ENCODE measurements around the gene ENGASE. TPM values are rescaled to one million over a fixed set of nuclear protein-coding genes. Genes with fewer than 3 reads are reported as not detected.

ENGASE gene
- total and polyA plus RNA-seq, 2 of the 8 experiments (the other 6 are each of a cell fraction or from before 2014, with no cell fraction given) = 9.3 to 36.1 TPM

DNA sequence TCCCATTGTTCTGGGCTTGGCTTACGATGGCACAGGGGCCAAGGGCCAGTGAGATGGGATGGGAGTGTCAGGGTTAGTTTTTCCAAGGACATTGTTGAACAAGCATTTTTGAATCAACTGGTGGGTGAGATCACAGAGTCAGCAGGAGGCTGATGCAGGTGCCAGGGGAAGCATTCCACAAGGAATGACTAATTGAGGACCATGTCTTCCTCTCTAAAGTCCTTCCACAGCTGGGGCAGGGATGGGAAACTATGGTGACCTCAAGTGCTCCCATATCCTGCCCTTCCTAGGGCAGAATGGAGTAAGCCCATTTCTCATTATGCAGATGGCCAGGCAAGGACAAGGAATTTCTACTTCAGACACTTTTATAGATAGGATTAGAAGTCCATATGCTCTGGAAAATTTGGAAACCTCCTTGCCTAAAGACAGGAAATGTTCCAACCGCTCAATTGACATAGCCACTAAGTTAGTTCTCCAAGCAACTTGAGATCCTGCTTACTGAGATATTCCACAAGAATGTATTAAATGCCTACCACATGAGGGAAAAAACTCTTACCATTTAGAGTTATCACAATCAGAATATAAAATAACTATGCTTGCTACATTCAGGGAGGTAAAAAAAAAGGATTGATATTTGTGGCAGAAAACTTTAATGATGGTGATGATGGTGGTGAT lies 21.2 kb upstream of the ENGASE start:
- H3K23ac ChIP-seq (ENCODE audit: insufficient read length) = no peak overlapping the region
- no peak overlapping the region for H3K18ac ChIP-seq (ENCODE audit: extremely low read depth, low read length)
- no peak overlapping the region for H2AFZ ChIP-seq (ENCODE audit: low read length)
- H3K4me2 ChIP-seq (ENCODE audit: insufficient read depth in 1 of 2, low read depth in 2 of 2, low read length in 2 of 2) = no peak overlapping the region
- no peak overlapping the region for H2BK12ac ChIP-seq (ENCODE audit: low read depth, low read length)
- no peak overlapping the region for H2BK120ac ChIP-seq (replicated peaks; ENCODE audit: low read depth, low read length)
- CTCF ChIA-PET (ENCODE audit: partially characterized antibody) = interaction anchor here (0.7 to 2.1 kb wide), 4 partner anchors 8 to 1234 kb away, joined by 3 to 9 read pairs (median 4); no protein-coding TSS in a partner anchor
- H2BK15ac ChIP-seq (ENCODE audit: low read length) = no peak overlapping the region
- peaks cover 0 to 8% of the 10 kb centered on the region in 2 experiments; a peak in 3 of 4 replicates for H3K9me3 ChIP-seq (ENCODE audit: insufficient read depth in 2 of 2, low read depth in 1 of 2, low read length in 1 of 2)
- H2BK5ac ChIP-seq (ENCODE audit: low read depth, low read length) = no peak overlapping the region
- 92% methylated on average over 2 of the region's 2 CpGs; no CpG with 5 or more reads in 1 of the 2 experiments for WGBS, 2 experiments (ENCODE audit: extremely low coverage in 1 of 2, insufficient coverage in 1 of 2, insufficient read length in 1 of 2, insufficient replicate concordance in 2 of 2, low coverage in 1 of 2, low lambda C conversion rate in 2 of 2, missing lambda C conversion rate in 1 of 2)
- no peaks in the 10 kb centered on the region for H3K4me1 ChIP-seq (replicated peaks in 1 of 4; ENCODE audit: control insufficient read depth in 3 of 4, insufficient read depth in 4 of 4, low read length in 3 of 4)
- POLR2A ChIA-PET (ENCODE audit: partially characterized antibody) = no interaction called here
- no peaks in the 10 kb centered on the region for H4K20me1 ChIP-seq (replicated peaks in 1 of 2; ENCODE audit: control insufficient read depth in 1 of 2, insufficient read depth in 2 of 2, low read length in 2 of 2)
- FAIRE-seq = no peak
- H3K9ac ChIP-seq (replicated peaks in 1 of 4; ENCODE audit: extremely low read depth in 1 of 4, low read depth in 3 of 4, low read length in 3 of 4) = no peak overlapping the region
- H3K79me1 ChIP-seq (ENCODE audit: low read depth, low read length) = no peaks in the 10 kb centered on the region
- no peak overlapping the region for H3K4me3 ChIP-seq (ENCODE audit: extremely low read depth in 1 of 4, insufficient read depth in 2 of 4, low read depth in 3 of 4, low read length in 4 of 4)
- H4K91ac ChIP-seq (replicated peaks; ENCODE audit: insufficient read length, low read length) = no peak overlapping the region
- H2BK20ac ChIP-seq (ENCODE audit: low read length) = no peak overlapping the region
- H3K36me3 ChIP-seq (ENCODE audit: control insufficient read depth in 2 of 4, insufficient read depth in 4 of 4, low read length in 3 of 4) = no peaks in the 10 kb centered on the region
- H4K8ac ChIP-seq (ENCODE audit: extremely low read depth, insufficient read depth, low read length) = no peak overlapping the region
- H3K14ac ChIP-seq (ENCODE audit: insufficient read length) = no peak overlapping the region
- no peak for DNase-seq (ENCODE audit: low read depth in 1 of 2, low spot score in 2 of 2)
- no peak overlapping the region for H2AK5ac ChIP-seq (ENCODE audit: low read depth, low read length)
- no peaks in the 10 kb centered on the region for H3K23me2 ChIP-seq (ENCODE audit: low read depth, low read length)
- H3K79me2 ChIP-seq (ENCODE audit: control insufficient read depth in 1 of 2, insufficient read depth in 2 of 2, low read length in 2 of 2) = no peaks in the 10 kb centered on the region
- H4K5ac ChIP-seq (ENCODE audit: insufficient read length, low read depth, low read length) = no peak overlapping the region
- no peaks in the 10 kb centered on the region; a peak in 4 of 7 replicates for H3K27me3 ChIP-seq (replicated peaks in 1 of 4; ENCODE audit: control insufficient read depth in 3 of 4, extremely low read depth in 1 of 4, insufficient read depth in 3 of 4, low read length in 3 of 4)
- no peak overlapping the region for H3K4ac ChIP-seq (replicated peaks; ENCODE audit: insufficient read length, low read depth, low read length)
- no peak overlapping the region for H3K56ac ChIP-seq (replicated peaks; ENCODE audit: insufficient read length, low read depth, low read length)
- no peak overlapping the region for H3K27ac ChIP-seq (ENCODE audit: low read depth, low read length)
- TF ChIP-seq RNF2 (IDR thresholded peaks at IDR 0.05; ENCODE audit: borderline replicate concordance, low read depth, low read length, missing control alignments, poor library complexity, severe bottlenecking) = no peak
- no peak for TF ChIP-seq ASH2L (IDR thresholded peaks at IDR 0.05; ENCODE audit: low read length)
- TF ChIP-seq BRCA1 (IDR thresholded peaks at IDR 0.05; ENCODE audit: low read depth, low read length) = no peak
- TF ChIP-seq, protein P1, sequence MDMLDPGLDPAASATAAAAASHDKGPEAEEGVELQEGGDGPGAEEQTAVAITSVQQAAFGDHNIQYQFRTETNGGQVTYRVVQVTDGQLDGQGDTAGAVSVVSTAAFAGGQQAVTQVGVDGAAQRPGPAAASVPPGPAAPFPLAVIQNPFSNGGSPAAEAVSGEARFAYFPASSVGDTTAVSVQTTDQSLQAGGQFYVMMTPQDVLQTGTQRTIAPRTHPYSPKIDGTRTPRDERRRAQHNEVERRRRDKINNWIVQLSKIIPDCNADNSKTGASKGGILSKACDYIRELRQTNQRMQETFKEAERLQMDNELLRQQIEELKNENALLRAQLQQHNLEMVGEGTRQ (IDR thresholded peaks at IDR 0.05; ENCODE audit: low read length) = no peak
- TF ChIP-seq TAF7 (optimal IDR thresholded peaks at IDR 0.05; ENCODE audit: borderline replicate concordance, low read depth, low read length) = no peak
- no peak for TF ChIP-seq CHD2 (IDR thresholded peaks at IDR 0.05; ENCODE audit: low read length)
- no peak for TF ChIP-seq RXRA (IDR thresholded peaks at IDR 0.05; ENCODE audit: insufficient read depth, low read depth, low read length)
- TF ChIP-seq SIRT6 (IDR thresholded peaks at IDR 0.05; ENCODE audit: low read length) = no peak
- no peak for TF ChIP-seq JUND (IDR thresholded peaks at IDR 0.05; ENCODE audit: low read length)
- TF ChIP-seq SUZ12 (IDR thresholded peaks at IDR 0.05; ENCODE audit: low read length) = no peak
